ENCODE measurements around the gene TSPAN33.

- TF ChIP-seq EZH2 (IDR thresholded peaks at IDR 0.05; ENCODE audit: borderline replicate concordance, low read length): no peak
- TF ChIP-seq, protein P1, sequence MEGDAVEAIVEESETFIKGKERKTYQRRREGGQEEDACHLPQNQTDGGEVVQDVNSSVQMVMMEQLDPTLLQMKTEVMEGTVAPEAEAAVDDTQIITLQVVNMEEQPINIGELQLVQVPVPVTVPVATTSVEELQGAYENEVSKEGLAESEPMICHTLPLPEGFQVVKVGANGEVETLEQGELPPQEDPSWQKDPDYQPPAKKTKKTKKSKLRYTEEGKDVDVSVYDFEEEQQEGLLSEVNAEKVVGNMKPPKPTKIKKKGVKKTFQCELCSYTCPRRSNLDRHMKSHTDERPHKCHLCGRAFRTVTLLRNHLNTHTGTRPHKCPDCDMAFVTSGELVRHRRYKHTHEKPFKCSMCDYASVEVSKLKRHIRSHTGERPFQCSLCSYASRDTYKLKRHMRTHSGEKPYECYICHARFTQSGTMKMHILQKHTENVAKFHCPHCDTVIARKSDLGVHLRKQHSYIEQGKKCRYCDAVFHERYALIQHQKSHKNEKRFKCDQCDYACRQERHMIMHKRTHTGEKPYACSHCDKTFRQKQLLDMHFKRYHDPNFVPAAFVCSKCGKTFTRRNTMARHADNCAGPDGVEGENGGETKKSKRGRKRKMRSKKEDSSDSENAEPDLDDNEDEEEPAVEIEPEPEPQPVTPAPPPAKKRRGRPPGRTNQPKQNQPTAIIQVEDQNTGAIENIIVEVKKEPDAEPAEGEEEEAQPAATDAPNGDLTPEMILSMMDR (IDR thresholded peaks at IDR 0.05; ENCODE audit: low read length): no peak
Observed at GRCh38 chr7:129123510-129123857, 21.0 kb upstream of the TSPAN33 start.
